ENCODE results near the gene GNAZ. TPM values are rescaled to one million over a fixed set of nuclear protein-coding genes. Genes with fewer than 3 reads are reported as not detected.

Gene GNAZ
- total RNA-seq, 1 experiment from 2014 or later, result 0.48 TPM

- BruUV-seq (replicated peaks), result no TSS peak
- peaks cover 7% of the 10 kb centered on the region for H3K27me3 Mint-ChIP-seq (ENCODE audit: insufficient read depth, unreplicated experiment)
- H3K4me1 ChIP-seq, result peaks cover 14% of the 10 kb centered on the region
- CTCF ChIA-PET, result interaction anchor here (0.6 kb wide), 1 partner anchor 822 kb away, joined by 9 read pairs; no protein-coding TSS in a partner anchor
- H3K36me3 ChIP-seq (ENCODE audit: control insufficient read depth, insufficient read depth, low read length), result no peaks in the 10 kb centered on the region
- no peaks in the 10 kb centered on the region for H3K9me3 ChIP-seq
- H3K4me3 Mint-ChIP-seq (ENCODE audit: unreplicated experiment), result no peak overlapping the region
- intact Hi-C loops (cut with micrococcal nuclease; ENCODE audit: unreplicated experiment), result no loop called here
- peaks cover 8% of the 10 kb centered on the region for H3K4me1 Mint-ChIP-seq (ENCODE audit: low read depth, unreplicated experiment)
- POLR2A ChIA-PET, result no interaction called here
- DNase-seq, result no peak
- peaks cover 4% of the 10 kb centered on the region for H3K27me3 ChIP-seq (replicated peaks; ENCODE audit: control insufficient read depth, insufficient read depth, low read length)
- TF ChIP-seq CTCF (IDR thresholded peaks at IDR 0.05; ENCODE audit: insufficient read depth in 1 of 2, low read depth in 1 of 2, low read length in 1 of 2, severe bottlenecking in 1 of 2, unreplicated experiment in 1 of 2), result no peak
- no peaks in the 10 kb centered on the region for H3K9me3 Mint-ChIP-seq (ENCODE audit: unreplicated experiment)
- no peak overlapping the region for H3K4me3 ChIP-seq (ENCODE audit: low read depth, low read length)
- H3K36me3 Mint-ChIP-seq (ENCODE audit: insufficient read depth, unreplicated experiment), result no peaks in the 10 kb centered on the region
- no peak overlapping the region for H3K27ac Mint-ChIP-seq (ENCODE audit: unreplicated experiment)
Observed at GRCh38 chr22:23072077-23072910, 2.0 kb downstream of the GNAZ start.

- H3K4me3 Mint-ChIP-seq (ENCODE audit: unreplicated experiment), result no peak overlapping the region
- Histone ChIP-seq H3K36me3 (ENCODE audit: control insufficient read depth, insufficient read depth, low read length) (no peaks in the 10 kb centered on the region), H3K4me3 (ENCODE audit: low read depth, low read length) (no peak overlapping the region), H3K27me3 (replicated peaks; ENCODE audit: control insufficient read depth, insufficient read depth, low read length) (peaks cover 4% of the 10 kb centered on the region), H3K9me3 (no peaks in the 10 kb centered on the region), H3K4me1 (peaks cover 14% of the 10 kb centered on the region)
- H3K36me3 Mint-ChIP-seq (ENCODE audit: insufficient read depth, unreplicated experiment), result no peaks in the 10 kb centered on the region
- H3K27me3 Mint-ChIP-seq (ENCODE audit: insufficient read depth, unreplicated experiment), result peaks cover 2% of the 10 kb centered on the region
- TF ChIP-seq CTCF (IDR thresholded peaks at IDR 0.05; ENCODE audit: insufficient read depth in 1 of 2, low read depth in 1 of 2, low read length in 1 of 2, severe bottlenecking in 1 of 2, unreplicated experiment in 1 of 2), result no peak
- DNase-seq, result peak in 1 of 2 experiments; percentile 11
- no peaks in the 10 kb centered on the region for H3K9me3 Mint-ChIP-seq (ENCODE audit: unreplicated experiment)
- peaks cover 8% of the 10 kb centered on the region for H3K4me1 Mint-ChIP-seq (ENCODE audit: low read depth, unreplicated experiment)
- CTCF ChIA-PET, result no interaction called here
- POLR2A ChIA-PET, result no interaction called here
- BruUV-seq (replicated peaks), result no TSS peak
- no peak overlapping the region for H3K27ac Mint-ChIP-seq (ENCODE audit: unreplicated experiment)
- intact Hi-C loops (cut with micrococcal nuclease; ENCODE audit: unreplicated experiment), result no loop called here
Observed at GRCh38 chr22:23072911-23073491, 2.7 kb downstream of the GNAZ start.

- H3K4me3 Mint-ChIP-seq (ENCODE audit: unreplicated experiment), result no peak overlapping the region
- no peaks in the 10 kb centered on the region for H3K9me3 ChIP-seq
- H3K27me3 Mint-ChIP-seq (ENCODE audit: insufficient read depth, unreplicated experiment), result no peaks in the 10 kb centered on the region
- H3K36me3 ChIP-seq (ENCODE audit: control insufficient read depth, insufficient read depth, low read length), result no peaks in the 10 kb centered on the region
- POLR2A ChIA-PET, result no interaction called here
- no peak overlapping the region for H3K27ac Mint-ChIP-seq (ENCODE audit: unreplicated experiment)
- no peaks in the 10 kb centered on the region for H3K36me3 Mint-ChIP-seq (ENCODE audit: insufficient read depth, unreplicated experiment)
- intact Hi-C loops (cut with micrococcal nuclease; ENCODE audit: unreplicated experiment), result no loop called here
- no peak for DNase-seq
- peaks cover 4% of the 10 kb centered on the region for H3K27me3 ChIP-seq (replicated peaks; ENCODE audit: control insufficient read depth, insufficient read depth, low read length)
- TF ChIP-seq CTCF (IDR thresholded peaks at IDR 0.05; ENCODE audit: insufficient read depth in 1 of 2, low read depth in 1 of 2, low read length in 1 of 2, severe bottlenecking in 1 of 2, unreplicated experiment in 1 of 2), result no peak
- no peak overlapping the region for H3K4me3 ChIP-seq (ENCODE audit: low read depth, low read length)
- CTCF ChIA-PET, result no interaction called here
- H3K4me1 Mint-ChIP-seq (ENCODE audit: low read depth, unreplicated experiment), result peaks cover 8% of the 10 kb centered on the region
- no TSS peak for BruUV-seq (replicated peaks)
- H3K9me3 Mint-ChIP-seq (ENCODE audit: unreplicated experiment), result no peaks in the 10 kb centered on the region
- peaks cover 14% of the 10 kb centered on the region for H3K4me1 ChIP-seq
Observed at GRCh38 chr22:23073526-23074229, 3.4 kb downstream of the GNAZ start.
